ENCODE measurements around the gene SPTBN5.

SPTBN5 gene

GRCh38 chr15:41903782-41904181 lies 9.9 kb upstream of the SPTBN5 start:
- DNase-seq (ENCODE audit: low read depth): no peak

- DNase-seq (ENCODE audit: low read depth): no peak
These were observed 7.6 kb upstream of the SPTBN5 start for GRCh38 chr15:41901431-41901830.

DNA sequence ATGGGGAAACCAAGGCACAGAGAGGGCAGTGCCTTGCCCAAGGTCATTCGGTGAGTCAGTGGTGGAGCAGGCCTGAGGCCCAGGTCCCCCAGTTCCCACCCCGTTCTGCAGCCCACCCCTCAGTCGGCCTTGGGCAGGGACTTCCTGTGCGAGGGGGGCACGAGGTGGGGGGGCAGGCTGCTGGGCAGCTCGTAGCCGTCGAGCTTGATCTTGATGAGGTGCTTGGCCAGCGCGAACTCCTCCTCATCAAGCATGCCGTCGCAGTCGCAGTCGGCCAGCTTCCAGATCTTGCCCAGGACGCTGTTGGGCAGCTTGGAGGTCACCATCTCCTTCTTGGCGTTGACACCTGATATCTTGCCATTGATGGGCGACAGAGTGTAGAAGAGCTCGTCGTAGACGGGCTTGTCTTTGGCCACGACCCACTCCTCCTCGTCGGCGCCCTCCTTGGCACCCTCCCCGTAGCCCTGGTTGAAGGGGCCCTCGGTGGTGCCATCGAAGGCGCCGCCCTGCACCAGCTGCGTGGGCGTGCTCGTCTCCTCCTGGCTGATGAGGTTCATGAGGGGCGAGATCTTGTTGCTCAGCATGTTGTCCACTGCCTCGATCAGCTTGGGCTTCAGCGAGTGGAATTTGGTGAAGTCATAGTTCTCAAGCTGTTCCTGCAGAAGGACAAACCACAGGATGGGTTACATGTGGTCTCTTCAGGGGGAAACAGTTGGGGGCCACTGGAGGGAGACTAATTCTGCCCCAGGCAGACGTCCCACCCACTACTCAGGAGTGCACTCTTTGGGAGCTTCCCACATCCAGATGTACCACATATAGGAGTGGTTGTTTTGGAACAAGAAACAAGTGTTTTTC lies 6.9 kb upstream of the SPTBN5 start:
- DNase-seq (ENCODE audit: low read depth): no peak

GRCh38 chr15:41899854-41900442 lies 6.1 kb upstream of the SPTBN5 start:
- no peak for DNase-seq (ENCODE audit: low read depth)

DNA sequence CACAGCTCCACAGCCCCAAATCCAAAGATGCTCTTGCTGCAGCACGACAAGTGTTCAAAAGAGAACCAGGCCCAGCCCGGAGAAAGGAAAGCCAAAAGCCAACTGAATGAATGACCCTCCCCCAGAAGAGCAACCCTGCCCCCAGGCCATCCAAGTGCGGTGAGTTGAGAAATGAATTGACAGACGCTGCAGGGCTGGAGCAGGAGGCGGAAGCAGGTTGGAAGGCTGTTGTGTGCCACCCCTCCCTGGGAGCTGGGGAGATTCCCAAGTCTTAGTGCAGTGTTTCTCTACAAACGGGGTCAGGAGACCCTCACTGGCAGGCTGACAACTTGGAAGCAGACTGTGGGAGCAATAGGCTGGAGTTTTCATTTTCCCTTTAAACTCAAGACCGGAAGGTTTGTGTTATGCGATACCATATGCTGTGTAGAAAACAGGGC lies 3.5 kb upstream of the SPTBN5 start:
- no peak for DNase-seq (ENCODE audit: low read depth)

DNA sequence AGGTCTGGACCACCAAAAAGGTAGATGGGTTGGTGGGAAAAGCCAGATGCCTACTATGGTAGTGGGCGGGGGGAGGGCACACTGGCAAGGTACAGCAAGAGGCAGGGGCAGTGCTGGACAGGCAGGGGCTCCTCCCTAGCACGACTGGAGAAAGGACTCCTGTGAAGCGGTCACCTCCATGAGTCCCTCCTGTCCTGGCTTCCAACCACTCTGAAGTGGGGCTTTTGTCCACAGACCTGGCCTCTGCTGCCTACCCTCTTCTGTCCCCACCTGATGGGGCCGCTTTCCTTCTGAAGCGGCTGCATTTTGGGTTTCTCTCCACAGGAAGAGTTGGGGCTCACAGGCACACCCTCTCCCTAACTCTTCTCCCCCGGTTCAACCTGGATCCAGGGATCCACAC lies 2.7 kb upstream of the SPTBN5 start:
- no peak for DNase-seq (ENCODE audit: low read depth)

- DNase-seq (ENCODE audit: low read depth): no peak
These were observed 2.1 kb upstream of the SPTBN5 start for GRCh38 chr15:41895957-41896356.

DNA sequence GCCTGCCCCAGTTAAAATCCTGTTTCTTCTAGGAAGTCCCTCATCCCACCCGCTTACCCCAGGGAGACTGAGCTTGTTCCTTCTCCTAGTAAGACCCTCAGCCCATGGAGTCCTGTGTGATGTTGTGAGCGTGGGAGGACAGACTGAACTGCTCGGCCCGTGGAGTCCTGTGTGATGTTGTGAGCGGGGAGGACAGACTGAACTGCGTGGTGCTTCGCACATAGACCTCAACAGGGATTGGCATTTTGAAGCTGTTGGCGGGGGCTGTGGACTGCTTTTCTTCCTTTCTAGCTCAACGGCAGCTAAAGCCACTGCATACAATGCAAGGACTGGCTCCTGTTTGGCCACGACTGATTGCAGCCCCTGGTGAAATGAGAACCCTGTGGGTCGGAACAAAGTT lies 1.6 kb upstream of the SPTBN5 start:
- no peak for DNase-seq (ENCODE audit: low read depth)

DNA sequence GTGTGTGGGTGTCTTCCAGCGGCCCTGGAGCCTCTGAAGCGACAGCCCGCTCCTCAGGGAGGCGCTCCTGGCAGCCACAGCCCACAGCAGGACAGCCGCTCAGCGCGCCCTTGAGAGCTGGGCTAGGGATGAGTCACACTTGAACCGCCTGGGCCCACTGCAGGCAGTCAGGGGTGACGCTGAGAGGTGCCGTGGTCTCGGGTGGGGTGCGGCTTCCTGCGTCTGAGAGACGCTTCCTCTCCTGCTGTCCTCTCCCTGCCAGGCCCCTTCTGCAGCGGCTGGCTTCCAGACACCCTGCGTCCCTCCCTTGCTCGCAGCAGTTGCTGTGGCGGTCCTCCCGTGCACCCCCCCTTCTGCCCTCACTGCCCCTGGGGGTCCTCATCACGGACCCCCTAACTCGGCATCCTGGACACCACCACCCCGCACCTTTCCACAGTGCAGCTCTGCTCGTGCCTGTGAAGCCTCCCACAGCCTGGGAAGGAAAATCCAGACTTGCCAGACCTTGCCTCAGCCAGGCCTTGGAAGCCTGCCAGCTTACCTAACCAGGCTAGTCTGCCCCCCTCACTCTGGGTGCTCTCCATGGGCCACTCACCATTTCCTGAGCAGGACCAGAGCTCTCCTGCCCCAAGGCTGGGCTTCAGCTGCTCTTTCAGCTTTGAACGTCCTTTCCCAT lies 1.1 kb upstream of the SPTBN5 start:
- peak; percentile 63 for DNase-seq (ENCODE audit: low read depth)

GRCh38 chr15:41894251-41894790 lies 468 bp upstream of the SPTBN5 start:
- no peak for DNase-seq (ENCODE audit: low read depth)

GRCh38 chr15:41892621-41893421 lies 1.0 kb downstream of the SPTBN5 start:
- DNase-seq (ENCODE audit: low read depth): no peak

- no peak for DNase-seq (ENCODE audit: low read depth)
These were observed 1.9 kb downstream of the SPTBN5 start for GRCh38 chr15:41891946-41892345.

DNA sequence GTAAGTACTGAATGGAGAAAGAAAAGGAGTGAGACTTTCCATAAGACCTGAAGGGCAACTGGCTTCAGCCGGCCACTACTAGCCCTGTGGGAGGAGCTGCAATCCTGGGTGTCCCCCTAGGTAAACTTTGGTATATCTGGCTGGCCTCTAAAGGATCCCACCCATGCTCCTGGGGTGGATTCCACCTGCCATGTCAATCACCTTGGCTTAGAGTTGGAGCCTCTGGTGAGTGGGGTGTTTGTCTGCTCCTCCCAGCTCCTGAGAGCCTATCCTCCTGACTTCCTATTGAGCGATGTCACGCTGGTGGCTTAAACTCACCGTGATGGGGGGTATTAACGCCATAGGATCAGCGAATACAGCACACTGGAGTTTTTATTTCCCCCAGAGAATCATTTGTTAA lies 2.6 kb downstream of the SPTBN5 start:
- no peak for DNase-seq (ENCODE audit: low read depth)

GRCh38 chr15:41890050-41890690 lies 3.7 kb downstream of the SPTBN5 start:
- no peak for DNase-seq (ENCODE audit: low read depth)

GRCh38 chr15:41888662-41889253 lies 5.1 kb downstream of the SPTBN5 start:
- DNase-seq (ENCODE audit: low read depth): no peak

GRCh38 chr15:41887893-41888292 lies 6.0 kb downstream of the SPTBN5 start:
- no peak for DNase-seq (ENCODE audit: low read depth)

DNA sequence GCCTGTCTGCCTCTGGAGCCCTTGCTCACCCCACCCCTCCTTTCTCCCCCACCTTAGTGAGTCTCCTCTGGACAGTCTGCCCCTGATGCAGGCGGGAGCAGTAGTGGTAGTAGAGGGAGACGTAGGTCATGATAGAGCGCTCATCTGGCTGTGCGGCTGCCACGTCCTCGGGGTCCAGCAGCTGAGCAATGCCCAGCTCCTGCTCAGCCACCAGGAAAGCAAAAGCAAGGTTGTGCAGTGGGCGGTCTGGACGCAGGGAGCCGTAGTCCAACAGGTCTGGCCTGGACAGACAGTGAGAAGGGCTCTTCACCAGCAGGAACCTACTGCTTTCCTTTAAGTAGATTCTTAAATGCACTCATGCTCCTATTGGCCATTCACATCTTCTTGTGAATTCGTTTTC lies 6.7 kb downstream of the SPTBN5 start:
- DNase-seq (ENCODE audit: low read depth): no peak

DNA sequence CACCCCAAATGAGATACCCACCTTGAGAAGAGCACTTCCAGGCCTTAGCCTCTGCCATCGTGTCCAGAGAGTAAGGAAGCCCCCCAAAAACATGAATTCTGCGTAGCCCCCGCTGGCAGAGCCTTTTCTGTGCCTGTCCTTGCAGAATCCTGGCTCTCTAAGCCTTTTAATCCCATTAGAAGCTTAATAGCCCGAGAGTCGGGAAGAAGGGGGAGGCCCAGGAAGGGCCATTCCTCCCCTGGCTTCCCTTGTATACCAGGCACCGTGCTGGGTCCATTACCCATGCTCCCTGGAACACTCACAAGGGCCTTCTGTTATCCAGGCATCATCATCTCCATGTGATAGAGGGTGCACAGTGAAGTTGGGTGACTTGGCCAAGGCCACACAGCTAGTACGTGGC lies 7.1 kb downstream of the SPTBN5 start:
- no peak for DNase-seq (ENCODE audit: low read depth)

GRCh38 chr15:41885841-41886240 lies 8.0 kb downstream of the SPTBN5 start:
- DNase-seq (ENCODE audit: low read depth): no peak

- no peak for DNase-seq (ENCODE audit: low read depth)
These were observed 8.5 kb downstream of the SPTBN5 start for GRCh38 chr15:41885321-41885720.

GRCh38 chr15:41884458-41884857 lies 9.4 kb downstream of the SPTBN5 start:
- no peak for DNase-seq (ENCODE audit: low read depth)
